Endothelial cell (in vitro differentiated cells): Measurements from ENCODE around the gene TMPRSS7. TPM values are rescaled to one million over a fixed set of nuclear protein-coding genes. Genes with fewer than 3 reads are reported as not detected.
A peak's percentile ranks its signal among the peaks of the same experiment; 100 is the strongest.

ENCODE experiments used
- DNase-seq: peaks from one replicate; pipeline ENCODE4 v3.0.0; 2021; ENCODE audit warnings: low spot score
- H3K27ac Mint-ChIP-seq: one replicate; pipeline ENCODE4 v1.8.0; 2021; ENCODE audit warnings: mixed read lengths, inconsistent platforms; ENCODE audit not compliant: unreplicated experiment
- H3K27me3 Mint-ChIP-seq: one replicate; pipeline ENCODE4 v1.8.0; 2021; ENCODE audit warnings: mild to moderate bottlenecking, moderate library complexity, mixed read lengths, inconsistent platforms; ENCODE audit not compliant: unreplicated experiment
- H3K36me3 Mint-ChIP-seq: one replicate; pipeline ENCODE4 v1.8.0; 2021; ENCODE audit warnings: mild to moderate bottlenecking, low read depth, mixed read lengths, inconsistent platforms; ENCODE audit not compliant: unreplicated experiment
- H3K4me1 Mint-ChIP-seq: one replicate; pipeline ENCODE4 v1.8.0; 2021; ENCODE audit warnings: mild to moderate bottlenecking, mixed read lengths, inconsistent platforms; ENCODE audit not compliant: unreplicated experiment
- H3K4me3 Mint-ChIP-seq: one replicate; pipeline ENCODE4 v1.8.0; 2021; ENCODE audit warnings: mild to moderate bottlenecking, mixed read lengths, inconsistent platforms; ENCODE audit not compliant: unreplicated experiment
- H3K9me3 Mint-ChIP-seq: one replicate; pipeline ENCODE4 v1.8.0; 2021; ENCODE audit warnings: mixed read lengths, inconsistent platforms; ENCODE audit not compliant: unreplicated experiment
- CTCF ChIP-seq: fragments of 200-600 bp; sonication (generic); IDR thresholded peaks from one replicate; pipeline ENCODE4 v1.5.0; 2021; ENCODE audit warnings: antibody characterized with exemption; ENCODE audit not compliant: unreplicated experiment
- total RNA-seq: library from RNA; stranded (reverse); fragmentation: NEBNext Ultra II Directional; extraction: Animal tissue kit (Norgen Biotek cat#: 25700); gene quantifications from one replicate; pipeline ENCODE4 v1.2.1, GENCODE V29; 2021; ENCODE audit not compliant: unreplicated experiment

TMPRSS7 gene
- total RNA-seq, 1 donor from 2014 or later, result not detected

- Mint-ChIP-seq H3K4me1 (peaks cover 47% of the 10 kb centered on the region), H3K9me3 (no peaks in the 10 kb centered on the region), H3K36me3 (no peaks in the 10 kb centered on the region), H3K4me3 (no peak overlapping the region), H3K27ac (peak overlapping the region; percentile 67), H3K27me3 (peaks cover 5% of the 10 kb centered on the region)
- no peak for TF ChIP-seq CTCF
- DNase-seq, result no peak
These were observed 58.1 kb downstream of the TMPRSS7 start for GRCh38 chr3:112092496-112093179.

- H3K4me3 Mint-ChIP-seq, result no peak overlapping the region
- peaks cover 47% of the 10 kb centered on the region for H3K4me1 Mint-ChIP-seq
- DNase-seq, result no peak
These were observed 58.6 kb downstream of the TMPRSS7 start for GRCh38 chr3:112093180-112093522.

GRCh38 chr3:112095731-112096130, 61.2 kb downstream of the TMPRSS7 start:
- TF ChIP-seq CTCF, result no peak
- no peak for DNase-seq
- Mint-ChIP-seq H3K4me1 (peaks cover 35% of the 10 kb centered on the region), H3K36me3 (peaks cover 5% of the 10 kb centered on the region), H3K9me3 (no peaks in the 10 kb centered on the region), H3K27me3 (peaks cover 2% of the 10 kb centered on the region), H3K4me3 (no peak overlapping the region), H3K27ac (no peak overlapping the region)

More at GRCh38 chr3:112093180-112093522, 58.6 kb downstream of the TMPRSS7 start:
- Mint-ChIP-seq H3K27ac (no peak overlapping the region), H3K27me3 (peaks cover 2% of the 10 kb centered on the region), H3K9me3 (no peaks in the 10 kb centered on the region), H3K36me3 (no peaks in the 10 kb centered on the region)
- no peak for TF ChIP-seq CTCF

GRCh38 chr3:112096176-112096575, 61.6 kb downstream of the TMPRSS7 start:
- H3K9me3 Mint-ChIP-seq, result no peaks in the 10 kb centered on the region
- H3K4me3 Mint-ChIP-seq, result no peak overlapping the region
- peaks cover 5% of the 10 kb centered on the region for H3K36me3 Mint-ChIP-seq
- peaks cover 31% of the 10 kb centered on the region for H3K4me1 Mint-ChIP-seq
- DNase-seq, result no peak
- peaks cover 1% of the 10 kb centered on the region for H3K27me3 Mint-ChIP-seq
- H3K27ac Mint-ChIP-seq, result no peak overlapping the region
- no peak for TF ChIP-seq CTCF

- TF ChIP-seq CTCF, result no peak
- peaks cover 5% of the 10 kb centered on the region for H3K36me3 Mint-ChIP-seq
- H3K27me3 Mint-ChIP-seq, result no peaks in the 10 kb centered on the region
- no peak overlapping the region for H3K4me3 Mint-ChIP-seq
- DNase-seq, result no peak
- no peak overlapping the region for H3K27ac Mint-ChIP-seq
- H3K4me1 Mint-ChIP-seq, result peaks cover 24% of the 10 kb centered on the region
- H3K9me3 Mint-ChIP-seq, result no peaks in the 10 kb centered on the region
These were observed 62.8 kb downstream of the TMPRSS7 start for GRCh38 chr3:112097378-112097777.
